Stimulated activated CD8-positive, alpha-beta memory T cell treated with anti-CD3 and anti-CD28 coated beads, Interleukin-12 subunit alpha, Interleukin-12 subunit beta, amount 100 ng/mL, for 4 hours (primary cell): Measurements from ENCODE around the gene URI1.
"Not testable (repeated sequence)": the region's sequence is repeated elsewhere in the genome, so short reads cannot be mapped to it uniquely, and the experiment has no call there.

Experiments
- DNase-seq: peaks from one replicate; pipeline ENCODE4 v3.0.0-alpha.2; 2020; ENCODE audit warnings: low read depth

The URI1 gene

GRCh38 chr19:29941828-29942403, at the start of gene URI1:
Gene URI1 (plus strand): TSS chr19:29942239. CDS start chr19:29942548, 309 bp downstream.
- peak; percentile 94 for DNase-seq

- no peak for DNase-seq
Measured at GRCh38 chr19:29893606-29894284, 48.3 kb upstream of the URI1 start.

GRCh38 chr19:29896802-29897201, 45.2 kb upstream of the URI1 start:
- no peak for DNase-seq

- no peak for DNase-seq
Measured at GRCh38 chr19:29897466-29897865, 44.6 kb upstream of the URI1 start.

- DNase-seq, result no peak
Measured at GRCh38 chr19:29904017-29904416, 38.0 kb upstream of the URI1 start.

GRCh38 chr19:29908963-29909944, 32.8 kb upstream of the URI1 start:
- no peak for DNase-seq

GRCh38 chr19:29914933-29915332, 27.1 kb upstream of the URI1 start:
- DNase-seq, result no peak

GRCh38 chr19:29915832-29916231, 26.2 kb upstream of the URI1 start:
- not testable (repeated sequence) for DNase-seq

- no peak for DNase-seq
Measured at GRCh38 chr19:29917911-29918310, 24.1 kb upstream of the URI1 start.

GRCh38 chr19:29918891-29919290, 23.1 kb upstream of the URI1 start:
- no peak for DNase-seq

- no peak for DNase-seq
Measured at GRCh38 chr19:29922972-29923371, 19.1 kb upstream of the URI1 start.

- no peak for DNase-seq
Measured at GRCh38 chr19:29923653-29924052, 18.4 kb upstream of the URI1 start.

GRCh38 chr19:29926031-29926430, 16.0 kb upstream of the URI1 start:
- DNase-seq, result no peak

- no peak for DNase-seq
Measured at GRCh38 chr19:29926801-29927200, 15.2 kb upstream of the URI1 start.

GRCh38 chr19:29927944-29928625, 14.0 kb upstream of the URI1 start:
- DNase-seq, result no peak

GRCh38 chr19:29928831-29929230, 13.2 kb upstream of the URI1 start:
- DNase-seq, result no peak

GRCh38 chr19:29934257-29934656, 7.8 kb upstream of the URI1 start:
- DNase-seq, result no peak

- no peak for DNase-seq
Measured at GRCh38 chr19:29934781-29935180, 7.3 kb upstream of the URI1 start.

- no peak for DNase-seq
Measured at GRCh38 chr19:29936409-29936808, 5.6 kb upstream of the URI1 start.

GRCh38 chr19:29939628-29940027, 2.4 kb upstream of the URI1 start:
- DNase-seq, result no peak

GRCh38 chr19:29940971-29941585, 961 bp upstream of the URI1 start:
- DNase-seq, result no peak
